ENCODE measurements around the gene RNF224.
A peak's percentile ranks its signal among the peaks of the same experiment; 100 is the strongest.

The RNF224 gene

GRCh38 chr9:137198902-137199283, 28.4 kb upstream of the RNF224 start:
- peak overlapping the region; percentile 57 for H3K4me3 ChIP-seq (ENCODE audit: low read depth, low read length)
- no peak for DNase-seq (ENCODE audit: low read depth)
- TF ChIP-seq CTCF (conservative IDR thresholded peaks at IDR 0.05; ENCODE audit: low read depth, low read length), result no peak

GRCh38 chr9:137199411-137200121, 27.7 kb upstream of the RNF224 start:
- TF ChIP-seq CTCF (conservative IDR thresholded peaks at IDR 0.05; ENCODE audit: low read depth, low read length), result no peak
- peak overlapping the region; percentile 57 for H3K4me3 ChIP-seq (ENCODE audit: low read depth, low read length)
- peak; percentile 54 for DNase-seq (ENCODE audit: low read depth)

- peak within 1 kb of the TSS; percentile 84 for H3K4me3 ChIP-seq (ENCODE audit: low read depth, low read length)
- peak; percentile 99 for DNase-seq (ENCODE audit: low read depth)
- no peak for TF ChIP-seq CTCF (conservative IDR thresholded peaks at IDR 0.05; ENCODE audit: low read depth, low read length)
Measured at GRCh38 chr9:137200311-137201204, 26.7 kb upstream of the RNF224 start, which contains the start of gene TPRN. TSS of gene TPRN (minus strand) at chr9:137200741. CDS start at chr9:137200711, 30 bp downstream.

- peak overlapping the region; percentile 84 for H3K4me3 ChIP-seq (ENCODE audit: low read depth, low read length)
- no peak for DNase-seq (ENCODE audit: low read depth)
- TF ChIP-seq CTCF (conservative IDR thresholded peaks at IDR 0.05; ENCODE audit: low read depth, low read length), result no peak
Measured at GRCh38 chr9:137201205-137201868, 26.0 kb upstream of the RNF224 start.

GRCh38 chr9:137202966-137203365, 24.3 kb upstream of the RNF224 start:
- TF ChIP-seq CTCF (conservative IDR thresholded peaks at IDR 0.05; ENCODE audit: low read depth, low read length), result no peak
- no peak for DNase-seq (ENCODE audit: low read depth)
- H3K4me3 ChIP-seq (ENCODE audit: low read depth, low read length), result no peak overlapping the region

GRCh38 chr9:137204731-137205125, 22.6 kb upstream of the RNF224 start:
- TF ChIP-seq CTCF (conservative IDR thresholded peaks at IDR 0.05; ENCODE audit: low read depth, low read length), result no peak
- H3K4me3 ChIP-seq (ENCODE audit: low read depth, low read length), result peak overlapping the region; percentile 94
- no peak for DNase-seq (ENCODE audit: low read depth)
